G401.6 (cell line): Measurements from ENCODE around the gene ATN1.

Experiments
- FAIRE-seq: peaks from 2 replicates; lab custom pipeline; 2012; peaks lifted over from hg19 to GRCh38; lab: Jason Lieb, UNC

The ATN1 gene

DNA sequence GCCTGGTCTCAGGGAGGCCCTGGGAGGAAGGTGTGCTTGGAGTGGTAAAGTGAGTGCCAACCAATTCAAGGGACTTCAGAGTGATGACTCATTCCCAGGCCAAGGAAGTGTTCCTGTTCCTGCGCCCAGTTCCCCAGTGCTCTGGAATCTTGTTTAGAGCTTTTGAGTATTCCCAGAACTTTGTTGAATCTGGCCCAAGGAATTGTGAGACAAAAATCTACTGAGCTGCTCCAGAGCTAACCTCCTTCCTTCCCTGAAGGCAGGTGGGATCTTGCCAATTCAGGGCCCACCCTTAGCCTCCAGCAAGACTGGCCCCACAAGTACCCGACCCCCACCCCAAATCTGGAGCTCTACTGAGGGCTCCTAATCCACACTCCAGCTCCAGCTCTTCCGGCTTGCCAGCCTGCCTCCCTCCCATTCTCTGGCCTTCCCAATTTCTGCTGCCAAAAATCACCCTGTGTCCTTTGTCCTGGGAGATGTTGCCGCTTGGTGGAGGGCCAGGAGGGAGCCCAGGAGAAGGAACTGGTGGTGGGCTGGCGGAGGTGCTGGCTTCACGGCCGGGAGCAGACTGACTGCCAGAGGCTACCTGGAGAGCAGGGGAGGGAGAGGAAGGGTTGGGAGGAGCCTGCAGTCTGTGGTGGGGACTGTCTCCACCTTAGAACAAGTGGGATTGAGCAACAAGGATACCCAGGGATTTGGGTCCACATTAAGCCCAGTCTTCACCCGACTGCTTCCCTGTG, 2.0 kb upstream of the ATN1 start:
- peak; percentile 90 for FAIRE-seq

GRCh38 chr12:6928022-6928702, 403 bp downstream of the ATN1 start:
- no peak for FAIRE-seq

DNA sequence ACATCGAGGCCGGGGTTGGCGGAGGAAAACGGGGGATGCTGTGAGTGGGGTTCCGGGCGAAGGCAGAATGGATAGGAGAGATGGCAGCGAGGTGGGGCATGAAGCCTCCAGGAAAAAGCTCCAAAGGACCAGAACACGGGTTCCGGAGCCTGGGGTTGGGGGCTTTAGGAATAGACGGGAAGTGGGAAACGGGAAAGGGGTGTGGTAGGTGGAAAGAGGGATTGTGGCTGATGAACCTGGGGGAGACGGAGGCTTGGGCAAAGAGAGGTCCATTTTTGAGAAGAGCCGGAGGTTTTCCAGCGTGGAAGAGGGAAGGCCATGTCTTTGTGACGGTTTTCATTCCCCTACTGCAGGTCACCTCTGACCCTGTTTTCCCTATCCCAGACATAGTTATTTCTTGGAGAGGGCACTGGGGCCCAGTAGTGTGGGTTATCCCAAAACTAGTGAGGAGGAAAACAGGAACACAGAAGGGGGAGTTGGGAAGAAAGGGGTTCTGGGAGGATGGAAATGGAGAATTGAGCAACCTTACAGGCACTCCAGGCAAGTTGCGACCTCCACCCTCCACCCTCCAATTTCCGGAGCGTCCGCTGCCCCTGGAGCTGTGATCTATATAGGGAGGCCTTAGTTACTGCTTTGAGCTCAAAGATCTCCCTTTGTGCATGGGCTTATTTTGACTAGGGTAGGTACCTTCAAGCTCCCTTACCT, 1.1 kb downstream of the ATN1 start:
- no peak for FAIRE-seq

GRCh38 chr12:6929466-6930452, 2.0 kb downstream of the ATN1 start:
- FAIRE-seq: no peak

DNA sequence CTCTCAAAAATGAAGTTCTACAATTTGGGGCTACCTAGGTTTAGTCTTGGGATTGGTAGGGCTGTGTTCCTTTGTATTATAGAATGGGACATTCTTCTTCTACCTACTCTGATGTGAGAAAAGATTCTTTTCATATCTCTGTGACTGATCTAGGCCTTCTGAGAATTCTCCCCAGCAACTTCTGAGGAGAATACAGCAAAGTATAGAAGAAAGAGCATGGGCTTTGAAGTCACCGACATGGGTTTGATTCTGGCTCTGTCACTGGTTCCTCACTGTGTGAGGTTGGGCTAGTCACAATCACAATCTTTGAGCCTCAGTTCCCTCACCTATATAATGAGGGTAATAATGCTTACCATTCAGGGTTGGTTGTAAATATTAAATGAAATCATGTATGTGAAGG, 5.0 kb downstream of the ATN1 start:
- FAIRE-seq: no peak

DNA sequence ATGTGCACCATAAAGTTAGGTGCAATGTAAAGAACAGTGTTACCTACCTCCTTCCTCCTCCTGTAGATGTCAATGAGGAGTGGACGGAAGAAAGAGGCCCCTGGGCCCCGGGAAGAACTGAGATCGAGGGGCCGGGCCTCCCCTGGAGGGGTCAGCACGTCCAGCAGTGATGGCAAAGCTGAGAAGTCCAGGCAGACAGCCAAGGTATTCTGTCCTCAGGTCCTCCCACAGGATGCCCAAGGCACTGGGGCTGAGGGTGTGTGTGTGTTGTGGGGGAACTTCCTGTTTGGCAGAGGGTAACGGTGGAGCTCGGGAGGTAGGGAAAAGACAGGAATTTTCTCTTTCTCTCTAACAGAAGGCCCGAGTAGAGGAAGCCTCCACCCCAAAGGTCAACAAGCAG, 6.4 kb downstream of the ATN1 start:
- FAIRE-seq: no peak

GRCh38 chr12:6935371-6936193, 7.8 kb downstream of the ATN1 start:
- no peak for FAIRE-seq

- FAIRE-seq: no peak
Observed at GRCh38 chr12:6936194-6936635, 8.5 kb downstream of the ATN1 start.

- FAIRE-seq: no peak
Observed at GRCh38 chr12:6936636-6937480, 9.1 kb downstream of the ATN1 start.

DNA sequence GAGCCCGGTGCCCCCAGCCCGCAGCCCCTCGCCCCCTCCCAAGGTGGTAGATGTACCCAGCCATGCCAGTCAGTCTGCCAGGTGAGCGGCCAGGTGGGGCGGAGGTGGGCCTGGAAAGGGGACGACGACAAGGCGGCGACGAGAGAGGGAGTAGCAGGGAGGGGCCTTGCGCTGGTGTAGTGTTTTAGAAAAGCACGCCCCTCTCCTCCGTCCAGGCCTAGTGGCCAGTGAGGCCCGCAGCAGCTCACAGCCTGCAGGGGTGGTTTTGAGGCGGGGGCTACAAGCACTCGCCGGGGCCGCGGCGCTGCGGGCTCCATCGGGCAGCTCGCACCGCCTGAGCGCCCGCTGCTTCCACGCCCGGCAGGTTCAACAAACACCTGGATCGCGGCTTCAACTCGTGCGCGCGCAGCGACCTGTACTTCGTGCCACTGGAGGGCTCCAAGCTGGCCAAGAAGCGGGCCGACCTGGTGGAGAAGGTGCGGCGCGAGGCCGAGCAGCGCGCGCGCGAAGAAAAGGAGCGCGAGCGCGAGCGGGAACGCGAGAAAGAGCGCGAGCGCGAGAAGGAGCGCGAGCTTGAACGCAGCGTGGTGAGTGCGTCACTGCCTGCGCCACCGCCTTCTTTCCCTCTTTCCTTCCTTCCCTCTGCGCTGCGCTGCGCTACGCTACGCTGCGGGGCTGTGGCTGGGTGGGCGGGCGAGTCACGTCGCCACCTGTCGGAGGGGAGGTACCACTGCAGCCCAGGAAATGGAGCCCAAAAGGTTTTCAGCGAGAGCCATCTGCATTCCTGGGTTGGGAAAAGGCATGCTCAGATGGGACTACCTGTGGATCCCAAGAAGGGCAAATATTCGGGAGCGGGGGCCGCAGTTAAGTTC, 10.0 kb downstream of the ATN1 start:
- peak; percentile 98 for FAIRE-seq

DNA sequence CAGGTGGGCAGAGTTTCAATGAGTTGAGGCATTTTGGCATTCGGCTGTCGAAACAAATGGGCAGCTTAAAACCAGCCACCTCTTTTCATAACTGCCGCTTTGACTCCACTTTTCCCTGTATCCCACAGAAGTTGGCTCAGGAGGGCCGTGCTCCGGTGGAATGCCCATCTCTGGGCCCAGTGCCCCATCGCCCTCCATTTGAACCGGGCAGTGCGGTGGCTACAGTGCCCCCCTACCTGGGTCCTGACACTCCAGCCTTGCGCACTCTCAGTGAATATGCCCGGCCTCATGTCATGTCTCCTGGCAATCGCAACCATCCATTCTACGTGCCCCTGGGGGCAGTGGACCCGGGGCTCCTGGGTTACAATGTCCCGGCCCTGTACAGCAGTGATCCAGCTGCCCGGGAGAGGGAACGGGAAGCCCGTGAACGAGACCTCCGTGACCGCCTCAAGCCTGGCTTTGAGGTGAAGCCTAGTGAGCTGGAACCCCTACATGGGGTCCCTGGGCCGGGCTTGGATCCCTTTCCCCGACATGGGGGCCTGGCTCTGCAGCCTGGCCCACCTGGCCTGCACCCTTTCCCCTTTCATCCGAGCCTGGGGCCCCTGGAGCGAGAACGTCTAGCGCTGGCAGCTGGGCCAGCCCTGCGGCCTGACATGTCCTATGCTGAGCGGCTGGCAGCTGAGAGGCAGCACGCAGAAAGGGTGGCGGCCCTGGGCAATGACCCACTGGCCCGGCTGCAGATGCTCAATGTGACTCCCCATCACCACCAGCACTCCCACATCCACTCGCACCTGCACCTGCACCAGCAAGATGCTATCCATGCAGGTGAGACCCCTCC, 10.8 kb downstream of the ATN1 start:
- FAIRE-seq: no peak

DNA sequence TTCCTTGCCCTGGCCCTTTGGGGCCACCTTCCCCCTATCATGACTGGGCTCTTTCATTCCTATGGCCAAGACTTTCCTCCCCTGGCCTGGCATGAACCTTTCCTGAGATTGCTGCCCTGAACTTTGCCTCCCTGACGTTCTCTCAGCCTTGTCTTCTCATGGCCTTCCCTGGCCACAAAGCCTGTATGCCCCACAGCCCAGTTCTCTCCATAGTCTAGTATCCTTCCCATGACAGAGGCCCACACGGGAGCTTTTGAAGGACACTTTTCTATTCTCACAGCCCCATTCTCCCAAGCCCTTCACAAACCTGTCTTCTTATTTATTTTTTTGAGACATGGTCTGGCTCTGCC, 11.4 kb downstream of the ATN1 start:
- FAIRE-seq: no peak

GRCh38 chr12:6941267-6941666, 13.5 kb downstream of the ATN1 start:
- FAIRE-seq: no peak

- FAIRE-seq: no peak
Observed at GRCh38 chr12:6941782-6942181, 14.0 kb downstream of the ATN1 start.

DNA sequence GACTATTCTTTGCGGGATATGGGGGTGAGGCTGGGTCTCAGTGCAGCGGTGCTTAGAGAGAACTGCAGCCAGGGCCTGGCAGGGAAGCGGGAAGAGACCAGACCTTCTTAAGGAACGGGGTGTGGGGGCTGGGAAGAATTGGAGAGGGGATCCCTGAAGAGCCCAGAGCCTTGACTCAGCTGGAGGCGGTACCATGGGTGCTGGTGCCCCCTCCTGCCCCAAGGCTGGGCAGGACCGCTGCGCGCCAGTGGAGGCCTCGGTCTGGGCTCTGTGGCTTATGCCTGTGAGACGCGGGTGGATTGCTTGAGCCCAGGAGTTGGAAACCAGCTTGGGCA, 14.5 kb downstream of the ATN1 start:
- no peak for FAIRE-seq

DNA sequence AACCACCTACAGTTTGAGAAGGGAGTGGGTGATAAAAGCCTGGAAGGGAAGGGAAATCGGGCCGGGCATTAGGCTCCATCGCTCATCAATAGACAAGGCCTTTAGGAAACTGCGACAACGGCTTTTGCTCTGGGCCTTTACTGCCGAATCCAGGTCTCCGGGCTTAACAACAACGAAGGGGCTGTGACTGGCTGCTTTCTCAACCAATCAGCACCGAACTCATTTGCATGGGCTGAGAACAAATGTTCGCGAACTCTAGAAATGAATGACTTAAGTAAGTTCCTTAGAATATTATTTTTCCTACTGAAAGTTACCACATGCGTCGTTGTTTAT, 15.6 kb downstream of the ATN1 start:
- peak; percentile 97 for FAIRE-seq

DNA sequence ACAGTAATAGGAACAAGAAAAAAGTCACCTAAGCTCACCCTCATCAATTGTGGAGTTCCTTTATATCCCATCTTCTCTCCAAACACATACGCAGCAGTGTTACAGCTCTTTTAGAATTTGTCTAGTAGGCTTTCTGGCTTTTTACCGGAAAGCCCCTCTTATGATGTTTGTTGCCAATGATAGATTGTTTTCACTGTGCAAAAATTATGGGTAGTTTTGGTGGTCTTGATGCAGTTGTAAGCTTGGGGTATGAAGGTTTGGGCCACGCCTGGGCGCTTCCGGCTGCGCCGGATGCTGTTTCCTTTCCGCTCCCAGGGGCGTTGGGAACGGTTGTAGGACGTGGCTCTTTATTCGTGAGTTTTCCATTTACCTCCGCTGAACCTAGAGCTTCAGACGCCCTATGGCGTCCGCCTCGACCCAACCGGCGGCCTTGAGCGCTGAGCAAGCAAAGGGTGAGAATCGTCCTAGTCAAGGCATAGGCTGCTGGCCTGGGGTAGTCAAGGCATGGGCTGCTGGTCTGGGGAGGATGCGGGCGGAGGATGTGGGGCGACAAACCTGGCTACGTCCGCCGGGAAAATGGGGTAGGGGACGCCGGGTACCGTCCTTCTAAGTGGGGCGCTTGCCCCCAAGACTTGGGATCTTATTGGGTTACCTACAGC, 16.1 kb downstream of the ATN1 start, which contains the start of the genes C12orf57 and RNU7-1:
C12orf57 (plus strand) TSS at position 301 of the 659 bp plus-strand sequence; CDS start at position 401, 100 bp downstream.
RNU7-1 (plus strand) TSS at position 95 of the 659 bp plus-strand sequence.
- FAIRE-seq: no peak
